Natural killer cell treated with Interleukin-12 subunit alpha and Interleukin-12 subunit beta and Interleukin-15 and Interleukin-18, amount 100 ng/mL, for 72 hours (primary cell): ENCODE results near the gene CRACDL. TPM values are rescaled to one million over a fixed set of nuclear protein-coding genes. Genes with fewer than 3 reads are reported as not detected.

ENCODE experiments used
- ATAC-seq, 2 donors: fragments of 150-1000 bp; cut with Tn5 transposase in 1 of 2; sonication (Bioruptor Pico), chemical (Tn5 transposase) in 1 of 2; 2 replicates each; pipeline ENCODE4 v1.10.0; 2021
- DNase-seq: peaks from one replicate; pipeline ENCODE4 v3.0.0; 2022; ENCODE audit warnings: low spot score
- H3K27ac Mint-ChIP-seq, 2 donors: 1 replicate in 1 of 2; 2 replicates in 1 of 2; pipeline ENCODE4 v1.8.0; 2022; ENCODE audit warnings: mixed read lengths in 2 of 2, mild to moderate bottlenecking in 1 of 2, moderate library complexity in 1 of 2
- H3K27me3 Mint-ChIP-seq, 2 donors: 1 replicate in 1 of 2; 2 replicates in 1 of 2; pipeline ENCODE4 v1.8.0; 2022; ENCODE audit warnings: mixed read lengths in 2 of 2
- H3K36me3 Mint-ChIP-seq: one replicate; pipeline ENCODE4 v1.8.0; 2022; ENCODE audit warnings: mixed read lengths
- H3K4me1 Mint-ChIP-seq, 2 donors: 1 replicate in 1 of 2; 2 replicates in 1 of 2; pipeline ENCODE4 v1.8.0; 2022; ENCODE audit warnings: low read depth in 2 of 2, mixed read lengths in 2 of 2, mild to moderate bottlenecking in 1 of 2
- H3K4me3 Mint-ChIP-seq: one replicate; pipeline ENCODE4 v1.8.0; 2022; ENCODE audit warnings: mixed read lengths
- H3K9me3 Mint-ChIP-seq: 2 replicates; pipeline ENCODE4 v1.8.0; 2022; ENCODE audit warnings: mixed read lengths
- total RNA-seq, 2 donors: library from RNA; stranded (reverse); gene quantifications; one replicate each; pipeline ENCODE4 v1.2.3, GENCODE V29; 2022

CRACDL gene
- total RNA-seq, 2 donors from 2014 or later: 0.22 TPM; not detected in 1

DNA sequence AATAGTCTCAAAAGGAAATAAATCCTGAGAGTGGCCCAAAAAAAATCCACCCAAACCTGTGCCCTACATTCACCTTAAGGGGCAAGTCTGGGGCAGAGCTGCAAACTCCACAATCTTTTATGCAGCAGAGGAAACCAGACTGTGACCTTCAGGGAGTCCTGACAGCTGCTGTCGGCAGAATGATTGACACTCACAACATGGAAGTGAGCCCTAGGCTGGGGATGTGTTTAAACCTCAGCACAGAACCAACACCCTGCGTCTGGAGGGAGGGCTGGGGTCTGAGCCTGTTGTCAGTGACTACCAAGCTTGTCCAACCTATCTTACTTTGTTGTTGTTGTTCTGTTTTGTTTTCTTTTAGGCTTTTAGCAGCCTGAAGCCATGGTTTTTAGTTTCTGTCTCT, 39.6 kb downstream of the CRACDL start:
- H3K36me3 Mint-ChIP-seq: no peaks in the 10 kb centered on the region
- DNase-seq: no peak
- no peak for ATAC-seq
- peaks cover 5 to 15% of the 10 kb centered on the region in 2 donors for H3K27me3 Mint-ChIP-seq
- peaks cover 0 to 3% of the 10 kb centered on the region in 2 donors for H3K4me1 Mint-ChIP-seq
- H3K9me3 Mint-ChIP-seq: no peaks in the 10 kb centered on the region
- H3K27ac Mint-ChIP-seq: no peak overlapping the region
- H3K4me3 Mint-ChIP-seq: no peak overlapping the region

- no peaks in the 10 kb centered on the region for H3K9me3 Mint-ChIP-seq
- peaks cover 5 to 15% of the 10 kb centered on the region in 2 donors for H3K27me3 Mint-ChIP-seq
- H3K27ac Mint-ChIP-seq: no peak overlapping the region
- H3K4me3 Mint-ChIP-seq: no peak overlapping the region
- H3K4me1 Mint-ChIP-seq: peaks cover 0 to 3% of the 10 kb centered on the region in 2 donors
- DNase-seq (no peak), ATAC-seq (peak in 1 of 2 donors; percentile 45)
- no peaks in the 10 kb centered on the region for H3K36me3 Mint-ChIP-seq
Observed at GRCh38 chr2:98895901-98896300, 40.1 kb downstream of the CRACDL start.

GRCh38 chr2:98895221-98895620, 40.8 kb downstream of the CRACDL start:
- Mint-ChIP-seq H3K36me3 (no peaks in the 10 kb centered on the region), H3K4me1 (peaks cover 0 to 3% of the 10 kb centered on the region in 2 donors), H3K27ac (no peak overlapping the region), H3K4me3 (no peak overlapping the region), H3K9me3 (no peaks in the 10 kb centered on the region), H3K27me3 (peaks cover 6 to 16% of the 10 kb centered on the region in 2 donors)
- ATAC-seq (no peak), DNase-seq (no peak)

DNA sequence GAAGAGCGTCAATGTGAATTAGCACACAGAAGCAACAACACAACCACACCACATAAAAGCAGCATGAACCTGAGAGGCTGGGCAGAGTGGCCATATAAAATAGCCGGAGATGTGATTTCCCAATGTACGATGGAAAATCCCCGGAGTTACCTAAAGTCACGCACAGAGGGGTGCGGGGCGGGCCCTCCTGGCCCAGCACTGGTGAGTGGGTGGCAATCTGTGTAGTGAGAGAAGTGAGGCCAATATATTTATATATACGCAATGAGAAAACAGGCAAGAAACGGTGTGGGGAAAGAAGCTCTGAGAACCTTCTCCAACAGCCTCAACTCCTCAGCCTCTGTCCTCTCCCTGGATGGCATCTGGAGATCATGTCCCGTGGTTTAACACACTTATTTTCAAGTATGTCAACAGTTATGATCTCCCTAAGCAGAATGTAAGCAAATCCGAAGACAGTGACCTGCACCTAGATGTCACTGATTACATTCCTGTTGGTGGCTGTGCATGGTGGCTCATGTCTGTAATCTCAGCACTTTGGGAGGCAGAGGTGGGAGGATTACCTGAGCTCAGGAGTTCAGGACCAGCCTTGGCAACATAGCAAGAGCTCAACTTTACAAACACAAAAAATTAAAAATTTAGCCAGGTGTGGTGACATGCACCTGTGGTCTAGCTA, 41.6 kb downstream of the CRACDL start:
- DNase-seq: no peak
- Mint-ChIP-seq H3K36me3 (no peaks in the 10 kb centered on the region), H3K27ac (no peak overlapping the region), H3K27me3 (peaks cover 14 to 21% of the 10 kb centered on the region in 2 donors), H3K4me3 (no peak overlapping the region), H3K4me1 (peaks cover 0 to 3% of the 10 kb centered on the region in 2 donors), H3K9me3 (no peaks in the 10 kb centered on the region)
- ATAC-seq: no peak

DNA sequence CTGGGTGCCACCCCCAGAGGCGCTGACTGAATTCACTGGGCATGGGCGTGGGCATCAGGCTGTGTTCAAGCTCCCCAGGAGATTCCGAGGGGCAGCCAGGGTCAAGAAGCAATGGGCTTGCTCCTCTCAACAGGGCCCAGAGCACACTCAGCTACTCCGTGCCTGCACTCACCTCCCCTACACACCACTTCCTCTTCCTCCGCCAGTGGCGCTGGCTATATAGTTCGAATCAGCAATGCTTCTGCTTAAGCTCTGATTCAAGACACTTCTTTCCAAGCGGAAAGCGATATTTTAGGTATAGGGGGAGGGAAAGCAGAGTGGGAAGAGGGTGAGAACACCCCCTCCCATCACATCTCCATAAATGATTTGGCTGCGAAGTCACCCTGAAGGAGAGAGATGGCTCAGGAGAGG, 42.1 kb downstream of the CRACDL start:
- ATAC-seq: no peak
- H3K4me1 Mint-ChIP-seq: no peaks in the 10 kb centered on the region
- H3K27me3 Mint-ChIP-seq: peaks cover 19 to 22% of the 10 kb centered on the region in 2 donors
- H3K27ac Mint-ChIP-seq: no peak overlapping the region
- no peak overlapping the region for H3K4me3 Mint-ChIP-seq
- no peak for DNase-seq
- H3K9me3 Mint-ChIP-seq: no peaks in the 10 kb centered on the region
- no peaks in the 10 kb centered on the region for H3K36me3 Mint-ChIP-seq

GRCh38 chr2:98892871-98893270, 43.2 kb downstream of the CRACDL start:
- H3K27ac Mint-ChIP-seq: no peak overlapping the region
- peaks cover 1% of the 10 kb centered on the region for H3K36me3 Mint-ChIP-seq
- no peak overlapping the region for H3K4me3 Mint-ChIP-seq
- ATAC-seq: no peak
- peaks cover 20 to 29% of the 10 kb centered on the region in 2 donors for H3K27me3 Mint-ChIP-seq
- no peaks in the 10 kb centered on the region for H3K4me1 Mint-ChIP-seq
- H3K9me3 Mint-ChIP-seq: no peaks in the 10 kb centered on the region
- no peak for DNase-seq

GRCh38 chr2:98891591-98891990, 44.4 kb downstream of the CRACDL start:
- Mint-ChIP-seq H3K36me3 (peaks cover 14% of the 10 kb centered on the region), H3K27me3 (peaks cover 23 to 41% of the 10 kb centered on the region in 2 donors), H3K4me3 (no peak overlapping the region), H3K9me3 (peaks cover 3% of the 10 kb centered on the region), H3K4me1 (no peaks in the 10 kb centered on the region), H3K27ac (no peak overlapping the region)
- DNase-seq: no peak
- no peak for ATAC-seq

DNA sequence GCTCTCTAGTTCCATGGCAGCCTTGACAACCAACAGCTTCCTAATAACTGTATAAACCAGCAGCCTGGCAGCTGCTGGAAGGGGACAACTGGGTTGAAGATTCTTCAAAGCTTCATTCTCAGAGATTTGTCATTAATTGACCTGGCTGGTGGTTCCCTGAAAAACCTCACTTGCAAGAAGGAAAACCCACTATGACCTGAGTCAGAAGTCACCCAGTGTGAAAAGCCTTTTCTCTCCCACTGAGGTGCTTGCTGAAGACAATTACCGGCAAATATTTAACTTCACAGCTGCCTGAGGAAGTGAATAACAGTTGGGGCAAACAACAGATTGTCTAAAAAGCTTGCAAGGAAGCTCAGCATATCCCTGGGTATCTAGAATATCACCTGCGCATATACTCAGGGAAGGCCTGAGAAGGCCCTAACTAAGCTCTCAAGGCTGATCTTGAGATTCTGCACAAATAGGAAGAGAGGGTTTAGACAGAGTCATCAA, 49.9 kb downstream of the CRACDL start:
- H3K4me1 Mint-ChIP-seq: no peaks in the 10 kb centered on the region
- no peak for ATAC-seq
- peaks cover 28% of the 10 kb centered on the region for H3K36me3 Mint-ChIP-seq
- peaks cover 24 to 50% of the 10 kb centered on the region in 2 donors for H3K27me3 Mint-ChIP-seq
- H3K4me3 Mint-ChIP-seq: no peak overlapping the region
- DNase-seq: no peak
- no peak overlapping the region for H3K27ac Mint-ChIP-seq
- H3K9me3 Mint-ChIP-seq: peaks cover 6% of the 10 kb centered on the region

DNA sequence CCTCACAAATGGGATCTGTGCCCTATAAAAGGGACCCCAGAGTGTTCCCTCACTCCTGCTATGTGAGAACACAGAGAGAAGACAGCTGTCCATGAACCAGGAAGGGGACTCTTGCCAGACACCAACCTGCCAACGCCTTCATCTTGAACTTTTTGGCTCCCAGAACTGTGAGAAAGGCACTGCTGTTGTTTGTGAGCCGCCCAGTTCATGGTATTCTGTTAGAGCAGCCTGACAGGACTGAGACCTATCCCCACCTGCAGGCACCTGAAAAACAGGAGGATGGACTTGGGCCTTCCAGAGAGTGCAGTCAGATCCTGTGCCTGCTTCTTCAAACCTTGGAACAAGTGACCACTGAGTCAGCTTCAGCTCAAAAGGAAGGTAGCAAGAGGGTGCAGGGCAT, 51.4 kb downstream of the CRACDL start:
- DNase-seq (no peak), ATAC-seq (peak in 1 of 2 donors; percentile 13)
- H3K4me3 Mint-ChIP-seq: no peak overlapping the region
- H3K4me1 Mint-ChIP-seq: no peaks in the 10 kb centered on the region
- peaks cover 28% of the 10 kb centered on the region for H3K36me3 Mint-ChIP-seq
- H3K9me3 Mint-ChIP-seq: peaks cover 6% of the 10 kb centered on the region
- H3K27ac Mint-ChIP-seq: no peak overlapping the region
- peaks cover 18 to 44% of the 10 kb centered on the region in 2 donors for H3K27me3 Mint-ChIP-seq

DNA sequence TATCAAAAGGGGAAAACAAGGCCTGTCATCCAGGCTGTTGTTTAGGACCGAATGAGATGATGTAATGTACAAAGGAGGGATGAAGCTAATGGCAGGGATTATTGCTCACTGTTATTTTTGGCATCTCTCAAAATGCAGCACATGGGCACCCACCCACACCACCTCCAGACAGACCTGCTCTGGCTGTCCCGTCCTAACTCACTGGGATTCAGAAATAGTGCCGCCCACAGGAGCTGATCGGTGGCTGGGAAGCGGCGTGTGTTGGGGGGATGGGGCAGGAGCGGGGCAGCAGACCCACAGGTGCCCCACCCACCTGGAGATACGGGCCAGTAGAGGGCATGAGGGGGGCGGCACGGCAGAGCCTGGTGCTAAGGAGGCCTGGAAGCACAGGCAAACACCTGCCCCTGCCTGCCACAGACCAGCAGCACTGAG, 52.2 kb downstream of the CRACDL start:
- no peak overlapping the region for H3K27ac Mint-ChIP-seq
- H3K4me1 Mint-ChIP-seq: no peaks in the 10 kb centered on the region
- H3K9me3 Mint-ChIP-seq: peaks cover 6% of the 10 kb centered on the region
- H3K36me3 Mint-ChIP-seq: peaks cover 28% of the 10 kb centered on the region
- ATAC-seq: no peak
- no peak overlapping the region for H3K4me3 Mint-ChIP-seq
- no peak for DNase-seq
- H3K27me3 Mint-ChIP-seq: peaks cover 13 to 35% of the 10 kb centered on the region in 2 donors

- no peak overlapping the region for H3K27ac Mint-ChIP-seq
- DNase-seq: no peak
- no peak for ATAC-seq
- peaks cover 6% of the 10 kb centered on the region for H3K9me3 Mint-ChIP-seq
- peaks cover 14 to 30% of the 10 kb centered on the region in 2 donors for H3K27me3 Mint-ChIP-seq
- H3K4me3 Mint-ChIP-seq: no peak overlapping the region
- H3K36me3 Mint-ChIP-seq: peaks cover 28% of the 10 kb centered on the region
- no peaks in the 10 kb centered on the region for H3K4me1 Mint-ChIP-seq
Observed at GRCh38 chr2:98882971-98883779, 52.9 kb downstream of the CRACDL start.

GRCh38 chr2:98882368-98882767, 53.7 kb downstream of the CRACDL start:
- H3K36me3 Mint-ChIP-seq: peaks cover 21% of the 10 kb centered on the region
- H3K4me3 Mint-ChIP-seq: no peak overlapping the region
- H3K27ac Mint-ChIP-seq: no peak overlapping the region
- H3K9me3 Mint-ChIP-seq: peaks cover 4% of the 10 kb centered on the region
- peaks cover 11 to 22% of the 10 kb centered on the region in 2 donors for H3K27me3 Mint-ChIP-seq
- DNase-seq (no peak), ATAC-seq (no peak)
- no peaks in the 10 kb centered on the region for H3K4me1 Mint-ChIP-seq

GRCh38 chr2:98881153-98881650, 54.8 kb downstream of the CRACDL start:
- Mint-ChIP-seq H3K9me3 (peaks cover 3% of the 10 kb centered on the region), H3K27me3 (peaks cover 7 to 11% of the 10 kb centered on the region in 2 donors), H3K4me3 (no peak overlapping the region), H3K27ac (no peak overlapping the region), H3K36me3 (peaks cover 9% of the 10 kb centered on the region), H3K4me1 (no peaks in the 10 kb centered on the region)
- ATAC-seq (no peak), DNase-seq (no peak)
